H1 (cell line): ENCODE measurements around the gene SMLR1. TPM values are rescaled to one million over a fixed set of nuclear protein-coding genes. Genes with fewer than 3 reads are reported as not detected.

Experiments used
- CHD1 ChIP-seq: IDR thresholded peaks from 2 replicates; pipeline ENCODE4 v1.6.1; 2012; ENCODE audit warnings: low read depth, low read length, improper control_type of control experiment
- JUND ChIP-seq: IDR thresholded peaks from 2 replicates; pipeline ENCODE4 v1.6.1; 2011; ENCODE audit warnings: mild to moderate bottlenecking, improper control_type of control experiment, low read length
- PHF8 ChIP-seq: fragments of 200-600 bp; sonication (generic); conservative IDR thresholded peaks from 2 replicates; pipeline ENCODE4 v1.7.1; 2012; ENCODE audit warnings: low read depth, mild to moderate bottlenecking, inconsistent platforms, low read length, moderate library complexity
- RAD21 ChIP-seq, 2 experiments: IDR thresholded peaks in 1 of 2; conservative IDR thresholded peaks in 1 of 2; 2 replicates each; pipeline ENCODE4 v1.6.1; 2011; ENCODE audit warnings: low read depth in 2 of 2, low read length in 2 of 2, improper control_type of control experiment in 1 of 2, inconsistent platforms in 1 of 2, mild to moderate bottlenecking in 1 of 2, moderate library complexity in 1 of 2
- RNF2 ChIP-seq: fragments of 200-900, 300-1000 bp; sonication (generic); IDR thresholded peaks from 2 replicates; pipeline ENCODE4 v1.7.1; 2016; ENCODE audit warnings: borderline replicate concordance, low read depth, mild to moderate bottlenecking, antibody characterized with exemption, low read length; ENCODE audit not compliant: poor library complexity, severe bottlenecking; ENCODE audit errors: missing control alignments
- ZNF274 ChIP-seq: IDR thresholded peaks from 2 replicates; pipeline ENCODE4 v1.7.0; 2012; ENCODE audit warnings: low read length, borderline replicate concordance; ENCODE audit errors: extremely low read depth
- polyA plus RNA-seq, 7 experiments: library from polyadenylated mRNA; depleted of rRNA in 3 of 7; stranded (reverse) in 5 of 7; unstranded in 2 of 7; fragments of >200 nt in 5 of 7; fragments of 200-250 nt in 2 of 7; gene quantifications; 1 replicate in 5 of 7; 2 replicates in 1 of 7; 4 replicates in 1 of 7; pipeline versions ENCODE4 v1.2.1 to v1.2.3, GENCODE V29; 2011 to 2013; ENCODE audit warnings: missing spikeins in 2 of 7, mixed read lengths in 2 of 7
- total RNA-seq: library from RNA; stranded (reverse); fragmentation: NEBNext Ultra II Directional; extraction: Animal tissue kit (Norgen Biotek cat#: 25700); gene quantifications from 2 replicates; pipeline ENCODE4 v1.2.1, GENCODE V29; 2021
- TF ChIP-seq, protein P1 (sequence below): fragments of 300-600 bp; sonication (generic); IDR thresholded peaks from 2 replicates; pipeline ENCODE4 v1.7.1; 2012; ENCODE audit warnings: low read length, moderate library complexity, mild to moderate bottlenecking, inconsistent platforms; ENCODE audit not compliant: insufficient replicate concordance

Gene SMLR1
- total and polyA plus RNA-seq, 2 of the 8 experiments (the other 6 are each of a cell fraction or from before 2014, with no cell fraction given): not detected

DNA sequence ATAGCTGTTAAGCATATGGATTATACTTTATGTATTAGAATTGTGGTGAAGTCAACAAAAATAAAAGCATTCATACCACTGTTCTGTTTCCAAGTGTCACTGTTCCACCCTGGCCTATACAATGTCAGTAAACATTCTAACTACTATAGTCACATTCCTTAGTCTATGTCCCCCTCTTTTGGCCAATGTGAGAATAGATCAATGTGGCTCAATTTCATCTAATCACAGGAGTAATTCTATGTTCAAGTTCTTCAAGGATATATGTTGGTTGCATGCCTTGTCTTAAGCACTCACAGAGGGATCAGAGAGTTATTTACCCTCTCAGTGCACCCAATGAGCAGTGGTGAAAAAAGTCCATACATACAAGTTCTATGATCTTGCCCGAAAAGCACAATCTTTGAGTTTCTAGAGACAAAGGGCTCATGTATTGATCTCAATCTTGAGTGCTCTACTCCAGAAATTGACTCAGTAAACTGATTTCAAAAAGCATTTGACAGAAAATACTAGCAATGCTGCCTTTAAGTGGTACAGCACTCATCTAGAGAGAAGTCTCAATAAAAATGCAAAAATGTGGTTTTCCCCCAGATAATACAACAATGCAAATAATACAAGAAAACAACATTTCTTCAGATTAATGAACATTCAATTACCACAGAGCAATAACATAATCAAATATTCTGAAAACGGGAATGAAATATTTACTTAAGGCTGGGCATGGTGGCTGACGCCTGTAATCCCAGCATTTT, 16.5 kb downstream of the SMLR1 start (continued):
- TF ChIP-seq, protein P1, sequence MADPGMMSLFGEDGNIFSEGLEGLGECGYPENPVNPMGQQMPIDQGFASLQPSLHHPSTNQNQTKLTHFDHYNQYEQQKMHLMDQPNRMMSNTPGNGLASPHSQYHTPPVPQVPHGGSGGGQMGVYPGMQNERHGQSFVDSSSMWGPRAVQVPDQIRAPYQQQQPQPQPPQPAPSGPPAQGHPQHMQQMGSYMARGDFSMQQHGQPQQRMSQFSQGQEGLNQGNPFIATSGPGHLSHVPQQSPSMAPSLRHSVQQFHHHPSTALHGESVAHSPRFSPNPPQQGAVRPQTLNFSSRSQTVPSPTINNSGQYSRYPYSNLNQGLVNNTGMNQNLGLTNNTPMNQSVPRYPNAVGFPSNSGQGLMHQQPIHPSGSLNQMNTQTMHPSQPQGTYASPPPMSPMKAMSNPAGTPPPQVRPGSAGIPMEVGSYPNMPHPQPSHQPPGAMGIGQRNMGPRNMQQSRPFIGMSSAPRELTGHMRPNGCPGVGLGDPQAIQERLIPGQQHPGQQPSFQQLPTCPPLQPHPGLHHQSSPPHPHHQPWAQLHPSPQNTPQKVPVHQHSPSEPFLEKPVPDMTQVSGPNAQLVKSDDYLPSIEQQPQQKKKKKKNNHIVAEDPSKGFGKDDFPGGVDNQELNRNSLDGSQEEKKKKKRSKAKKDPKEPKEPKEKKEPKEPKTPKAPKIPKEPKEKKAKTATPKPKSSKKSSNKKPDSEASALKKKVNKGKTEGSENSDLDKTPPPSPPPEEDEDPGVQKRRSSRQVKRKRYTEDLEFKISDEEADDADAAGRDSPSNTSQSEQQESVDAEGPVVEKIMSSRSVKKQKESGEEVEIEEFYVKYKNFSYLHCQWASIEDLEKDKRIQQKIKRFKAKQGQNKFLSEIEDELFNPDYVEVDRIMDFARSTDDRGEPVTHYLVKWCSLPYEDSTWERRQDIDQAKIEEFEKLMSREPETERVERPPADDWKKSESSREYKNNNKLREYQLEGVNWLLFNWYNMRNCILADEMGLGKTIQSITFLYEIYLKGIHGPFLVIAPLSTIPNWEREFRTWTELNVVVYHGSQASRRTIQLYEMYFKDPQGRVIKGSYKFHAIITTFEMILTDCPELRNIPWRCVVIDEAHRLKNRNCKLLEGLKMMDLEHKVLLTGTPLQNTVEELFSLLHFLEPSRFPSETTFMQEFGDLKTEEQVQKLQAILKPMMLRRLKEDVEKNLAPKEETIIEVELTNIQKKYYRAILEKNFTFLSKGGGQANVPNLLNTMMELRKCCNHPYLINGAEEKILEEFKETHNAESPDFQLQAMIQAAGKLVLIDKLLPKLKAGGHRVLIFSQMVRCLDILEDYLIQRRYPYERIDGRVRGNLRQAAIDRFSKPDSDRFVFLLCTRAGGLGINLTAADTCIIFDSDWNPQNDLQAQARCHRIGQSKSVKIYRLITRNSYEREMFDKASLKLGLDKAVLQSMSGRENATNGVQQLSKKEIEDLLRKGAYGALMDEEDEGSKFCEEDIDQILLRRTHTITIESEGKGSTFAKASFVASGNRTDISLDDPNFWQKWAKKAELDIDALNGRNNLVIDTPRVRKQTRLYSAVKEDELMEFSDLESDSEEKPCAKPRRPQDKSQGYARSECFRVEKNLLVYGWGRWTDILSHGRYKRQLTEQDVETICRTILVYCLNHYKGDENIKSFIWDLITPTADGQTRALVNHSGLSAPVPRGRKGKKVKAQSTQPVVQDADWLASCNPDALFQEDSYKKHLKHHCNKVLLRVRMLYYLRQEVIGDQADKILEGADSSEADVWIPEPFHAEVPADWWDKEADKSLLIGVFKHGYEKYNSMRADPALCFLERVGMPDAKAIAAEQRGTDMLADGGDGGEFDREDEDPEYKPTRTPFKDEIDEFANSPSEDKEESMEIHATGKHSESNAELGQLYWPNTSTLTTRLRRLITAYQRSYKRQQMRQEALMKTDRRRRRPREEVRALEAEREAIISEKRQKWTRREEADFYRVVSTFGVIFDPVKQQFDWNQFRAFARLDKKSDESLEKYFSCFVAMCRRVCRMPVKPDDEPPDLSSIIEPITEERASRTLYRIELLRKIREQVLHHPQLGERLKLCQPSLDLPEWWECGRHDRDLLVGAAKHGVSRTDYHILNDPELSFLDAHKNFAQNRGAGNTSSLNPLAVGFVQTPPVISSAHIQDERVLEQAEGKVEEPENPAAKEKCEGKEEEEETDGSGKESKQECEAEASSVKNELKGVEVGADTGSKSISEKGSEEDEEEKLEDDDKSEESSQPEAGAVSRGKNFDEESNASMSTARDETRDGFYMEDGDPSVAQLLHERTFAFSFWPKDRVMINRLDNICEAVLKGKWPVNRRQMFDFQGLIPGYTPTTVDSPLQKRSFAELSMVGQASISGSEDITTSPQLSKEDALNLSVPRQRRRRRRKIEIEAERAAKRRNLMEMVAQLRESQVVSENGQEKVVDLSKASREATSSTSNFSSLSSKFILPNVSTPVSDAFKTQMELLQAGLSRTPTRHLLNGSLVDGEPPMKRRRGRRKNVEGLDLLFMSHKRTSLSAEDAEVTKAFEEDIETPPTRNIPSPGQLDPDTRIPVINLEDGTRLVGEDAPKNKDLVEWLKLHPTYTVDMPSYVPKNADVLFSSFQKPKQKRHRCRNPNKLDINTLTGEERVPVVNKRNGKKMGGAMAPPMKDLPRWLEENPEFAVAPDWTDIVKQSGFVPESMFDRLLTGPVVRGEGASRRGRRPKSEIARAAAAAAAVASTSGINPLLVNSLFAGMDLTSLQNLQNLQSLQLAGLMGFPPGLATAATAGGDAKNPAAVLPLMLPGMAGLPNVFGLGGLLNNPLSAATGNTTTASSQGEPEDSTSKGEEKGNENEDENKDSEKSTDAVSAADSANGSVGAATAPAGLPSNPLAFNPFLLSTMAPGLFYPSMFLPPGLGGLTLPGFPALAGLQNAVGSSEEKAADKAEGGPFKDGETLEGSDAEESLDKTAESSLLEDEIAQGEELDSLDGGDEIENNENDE: no peak
- TF ChIP-seq PHF8 (no peak), CHD1 (no peak), JUND (no peak), ZNF274 (no peak), RAD21 (IDR thresholded peaks at IDR 0.05 in 1 of 2, conservative IDR thresholded peaks at IDR 0.05 in 1 of 2; ENCODE audit: low read depth in 2 of 2, low read length in 2 of 2) (peak; percentile 88 to 90), RNF2 (no peak)
